HUES64 (cell line): Measurements from ENCODE around the gene EPHX1.

Source experiments
- H3K27ac ChIP-seq: 2 replicates; pipeline ENCODE4 v1.7.0; 2013; ENCODE audit warnings: low read depth, low read length, inconsistent platforms
- H3K27me3 ChIP-seq: 2 replicates; pipeline ENCODE4 v1.6.1; 2013; ENCODE audit warnings: mild to moderate bottlenecking, low read length; ENCODE audit not compliant: insufficient read depth
- H3K36me3 ChIP-seq: 2 replicates; pipeline ENCODE4 v1.6.1; 2013; ENCODE audit warnings: mild to moderate bottlenecking, low read length; ENCODE audit not compliant: insufficient read depth
- H3K4me1 ChIP-seq: 2 replicates; pipeline ENCODE4 v1.6.1; 2013; ENCODE audit warnings: mild to moderate bottlenecking, low read length, moderate library complexity; ENCODE audit not compliant: insufficient read depth
- H3K4me3 ChIP-seq: 2 replicates; pipeline ENCODE4 v1.5.1; 2013; ENCODE audit warnings: mild to moderate bottlenecking, low read length, moderate library complexity
- H3K9ac ChIP-seq: 2 replicates; pipeline ENCODE4 v1.6.1; 2013; ENCODE audit warnings: mild to moderate bottlenecking, low read depth, low read length
- H3K9me3 ChIP-seq: 2 replicates; pipeline ENCODE4 v1.6.1; 2013; ENCODE audit warnings: low read depth, low read length; ENCODE audit not compliant: insufficient read depth
- whole genome bisulfite sequencing: fragments of 150-250, 120-280 bp; methylation state at CpG from one replicate; pipeline ENCODE4 v1.1.7; 2013; ENCODE audit warnings: missing lambda C conversion rate; 5-methylcytosine and 5-hydroxymethylcytosine counted together

The EPHX1 gene

GRCh38 chr1:225845097-225845496, 35.2 kb downstream of the EPHX1 start:
- Histone ChIP-seq H3K27ac (no peak overlapping the region), H3K4me3 (no peak overlapping the region), H3K9me3 (no peaks in the 10 kb centered on the region), H3K27me3 (no peaks in the 10 kb centered on the region), H3K36me3 (peaks cover 47% of the 10 kb centered on the region), H3K4me1 (no peaks in the 10 kb centered on the region), H3K9ac (no peak overlapping the region)
- WGBS: 90% methylated on average over 13 of the region's 14 CpGs

- no peak overlapping the region for H3K9ac ChIP-seq
- H3K4me3 ChIP-seq: no peak overlapping the region
- no peak overlapping the region for H3K27ac ChIP-seq
- no peaks in the 10 kb centered on the region for H3K27me3 ChIP-seq
- peaks cover 47% of the 10 kb centered on the region for H3K36me3 ChIP-seq
- no peaks in the 10 kb centered on the region for H3K9me3 ChIP-seq
- no peaks in the 10 kb centered on the region for H3K4me1 ChIP-seq
- 66% methylated on average over 13 of the region's 13 CpGs for WGBS
Measured at GRCh38 chr1:225845571-225846259, 35.8 kb downstream of the EPHX1 start.

- Histone ChIP-seq H3K27me3 (no peaks in the 10 kb centered on the region), H3K4me3 (no peak overlapping the region), H3K27ac (no peak overlapping the region), H3K9ac (no peak overlapping the region), H3K4me1 (no peaks in the 10 kb centered on the region), H3K36me3 (peaks cover 54% of the 10 kb centered on the region), H3K9me3 (peaks cover 4% of the 10 kb centered on the region)
- 94% methylated on average over 20 of the region's 20 CpGs for whole genome bisulfite sequencing
Measured at GRCh38 chr1:225846331-225847310, 36.7 kb downstream of the EPHX1 start.

GRCh38 chr1:225847610-225848009, 37.7 kb downstream of the EPHX1 start:
- peaks cover 4% of the 10 kb centered on the region for H3K9me3 ChIP-seq
- WGBS: 95% methylated on average over 4 of the region's 4 CpGs
- H3K4me3 ChIP-seq: no peak overlapping the region
- no peaks in the 10 kb centered on the region for H3K4me1 ChIP-seq
- no peaks in the 10 kb centered on the region for H3K27me3 ChIP-seq
- H3K36me3 ChIP-seq: peaks cover 63% of the 10 kb centered on the region
- no peak overlapping the region for H3K9ac ChIP-seq
- no peak overlapping the region for H3K27ac ChIP-seq

GRCh38 chr1:225848030-225848955, 38.4 kb downstream of the EPHX1 start:
- Histone ChIP-seq H3K9ac (no peak overlapping the region), H3K9me3 (peaks cover 4% of the 10 kb centered on the region), H3K36me3 (peaks cover 70% of the 10 kb centered on the region), H3K4me1 (no peaks in the 10 kb centered on the region), H3K27ac (no peak overlapping the region), H3K4me3 (no peak overlapping the region), H3K27me3 (no peaks in the 10 kb centered on the region)
- WGBS: 85% methylated on average over 15 of the region's 16 CpGs

GRCh38 chr1:225849925-225850324, 40.0 kb downstream of the EPHX1 start:
- Histone ChIP-seq H3K9me3 (peaks cover 4% of the 10 kb centered on the region), H3K9ac (no peak overlapping the region), H3K27ac (no peak overlapping the region), H3K27me3 (no peaks in the 10 kb centered on the region), H3K4me3 (no peak overlapping the region), H3K4me1 (no peaks in the 10 kb centered on the region), H3K36me3 (peaks cover 71% of the 10 kb centered on the region)
- 91% methylated on average over 7 of the region's 7 CpGs for WGBS

GRCh38 chr1:225850370-225850769, 40.4 kb downstream of the EPHX1 start:
- 87% methylated on average over 7 of the region's 7 CpGs for WGBS
- Histone ChIP-seq H3K9ac (no peak overlapping the region), H3K9me3 (peaks cover 4% of the 10 kb centered on the region), H3K4me3 (no peak overlapping the region), H3K27me3 (no peaks in the 10 kb centered on the region), H3K27ac (no peak overlapping the region), H3K4me1 (no peaks in the 10 kb centered on the region), H3K36me3 (peaks cover 75% of the 10 kb centered on the region)

- 95% methylated on average over 4 of the region's 4 CpGs for whole genome bisulfite sequencing
- Histone ChIP-seq H3K27me3 (no peaks in the 10 kb centered on the region), H3K9me3 (peaks cover 4% of the 10 kb centered on the region), H3K36me3 (peaks cover 79% of the 10 kb centered on the region), H3K4me1 (no peaks in the 10 kb centered on the region), H3K9ac (no peak overlapping the region), H3K4me3 (no peak overlapping the region), H3K27ac (no peak overlapping the region)
Measured at GRCh38 chr1:225851805-225852204, 41.9 kb downstream of the EPHX1 start.

GRCh38 chr1:225852413-225853124, 42.6 kb downstream of the EPHX1 start:
- 97% methylated on average over 13 of the region's 13 CpGs for WGBS
- Histone ChIP-seq H3K9ac (no peak overlapping the region), H3K36me3 (peaks cover 80% of the 10 kb centered on the region), H3K9me3 (peaks cover 4% of the 10 kb centered on the region), H3K27me3 (no peaks in the 10 kb centered on the region), H3K4me3 (no peak overlapping the region), H3K4me1 (no peaks in the 10 kb centered on the region), H3K27ac (no peak overlapping the region)

- H3K9me3 ChIP-seq: peaks cover 4% of the 10 kb centered on the region
- no peaks in the 10 kb centered on the region for H3K27me3 ChIP-seq
- H3K36me3 ChIP-seq: peaks cover 78% of the 10 kb centered on the region
- no peak overlapping the region for H3K4me3 ChIP-seq
- no peaks in the 10 kb centered on the region for H3K4me1 ChIP-seq
- no peak overlapping the region for H3K9ac ChIP-seq
- no peak overlapping the region for H3K27ac ChIP-seq
- WGBS: 95% methylated on average over 12 of the region's 12 CpGs
Measured at GRCh38 chr1:225853441-225853840, 43.5 kb downstream of the EPHX1 start.
